Measurements from ENCODE around the gene XDH.

XDH gene

DNA sequence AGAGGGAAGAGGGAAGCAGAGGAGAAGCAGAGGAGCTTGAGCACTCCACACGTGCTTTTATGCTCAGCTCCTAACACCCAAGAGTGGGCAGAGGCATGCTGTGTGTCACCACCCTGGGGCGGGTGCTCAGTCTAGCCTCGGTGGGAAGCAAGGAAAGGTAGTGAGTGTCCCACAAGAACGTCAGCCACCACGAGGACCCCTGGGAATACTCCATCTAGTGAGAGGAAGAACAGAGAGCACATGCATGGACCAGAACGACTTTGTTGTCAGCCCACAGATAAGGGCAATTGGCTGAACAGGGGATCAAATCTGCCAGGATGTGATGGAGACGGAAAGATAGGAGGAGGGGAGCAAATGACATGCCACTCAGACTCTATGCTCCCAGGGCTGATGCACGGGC, 83.4 kb downstream of the XDH start:
- Histone ChIP-seq H3K9ac (ENCODE audit: low read length) (no peak overlapping the region), H3K4me2 (ENCODE audit: low read depth, low read length) (no peak overlapping the region), H2AFZ (ENCODE audit: low read length) (no peak overlapping the region), H3K9me2 (replicated peaks; ENCODE audit: insufficient read depth, low read length) (no peaks in the 10 kb centered on the region), H3K9me3 (replicated peaks; ENCODE audit: insufficient read depth, low read length) (no peaks in the 10 kb centered on the region), H3K36me3 (replicated peaks; ENCODE audit: insufficient read depth, low read length) (no peaks in the 10 kb centered on the region), H3K79me2 (ENCODE audit: low read length) (no peaks in the 10 kb centered on the region), H4K20me1 (ENCODE audit: insufficient read depth, low read length) (no peaks in the 10 kb centered on the region), H3F3A (ENCODE audit: insufficient read depth, low read length) (no peaks in the 10 kb centered on the region), H3K27me3 (replicated peaks; ENCODE audit: insufficient read depth, low read length) (no peaks in the 10 kb centered on the region), H3K4me3 (ENCODE audit: low read length) (no peak overlapping the region), H3K4me1 (ENCODE audit: low read length) (0 out of 2 replicates have a peak, but pooled peaks cover 3% of the 10 kb centered on the region), H3K27ac (ENCODE audit: low read length) (no peak overlapping the region)
- TF ChIP-seq EZH2 (optimal IDR thresholded peaks at IDR 0.05; ENCODE audit: low read depth, low read length) (no peak), CTCF (IDR thresholded peaks at IDR 0.05; ENCODE audit: low read length) (no peak), EZH2phosphoT487 (IDR thresholded peaks at IDR 0.05; ENCODE audit: low read length) (no peak)
- DNase-seq = no peak

GRCh38 chr2:31329081-31329625, 85.4 kb downstream of the XDH start:
- H3F3A ChIP-seq (ENCODE audit: insufficient read depth, low read length) = no peaks in the 10 kb centered on the region
- H4K20me1 ChIP-seq (ENCODE audit: insufficient read depth, low read length) = no peaks in the 10 kb centered on the region
- H3K79me2 ChIP-seq (ENCODE audit: low read length) = no peaks in the 10 kb centered on the region
- H2AFZ ChIP-seq (ENCODE audit: low read length) = no peak overlapping the region
- H3K4me3 ChIP-seq (ENCODE audit: low read length) = no peak overlapping the region
- H3K9me3 ChIP-seq (replicated peaks; ENCODE audit: insufficient read depth, low read length) = no peaks in the 10 kb centered on the region
- no peak overlapping the region for H3K27ac ChIP-seq (ENCODE audit: low read length)
- H3K9ac ChIP-seq (ENCODE audit: low read length) = no peak overlapping the region
- H3K9me2 ChIP-seq (replicated peaks; ENCODE audit: insufficient read depth, low read length) = no peaks in the 10 kb centered on the region
- H3K27me3 ChIP-seq (replicated peaks; ENCODE audit: insufficient read depth, low read length) = no peaks in the 10 kb centered on the region
- DNase-seq = no peak
- TF ChIP-seq EZH2 (optimal IDR thresholded peaks at IDR 0.05; ENCODE audit: low read depth, low read length) (no peak), CTCF (IDR thresholded peaks at IDR 0.05; ENCODE audit: low read length) (no peak), EZH2phosphoT487 (IDR thresholded peaks at IDR 0.05; ENCODE audit: low read length) (no peak)
- H3K36me3 ChIP-seq (replicated peaks; ENCODE audit: insufficient read depth, low read length) = no peaks in the 10 kb centered on the region
- H3K4me1 ChIP-seq (ENCODE audit: low read length) = peaks cover 11% of the 10 kb centered on the region; the same call in 1 of the 2 replicates
- H3K4me2 ChIP-seq (ENCODE audit: low read depth, low read length) = no peak overlapping the region

GRCh38 chr2:31328026-31328425, 86.5 kb downstream of the XDH start:
- H3K9ac ChIP-seq (ENCODE audit: low read length) = no peak overlapping the region
- H3K27me3 ChIP-seq (replicated peaks; ENCODE audit: insufficient read depth, low read length) = no peaks in the 10 kb centered on the region
- no peaks in the 10 kb centered on the region for H3K79me2 ChIP-seq (ENCODE audit: low read length)
- no peak overlapping the region for H3K4me2 ChIP-seq (ENCODE audit: low read depth, low read length)
- no peak overlapping the region for H3K27ac ChIP-seq (ENCODE audit: low read length)
- TF ChIP-seq EZH2 (optimal IDR thresholded peaks at IDR 0.05; ENCODE audit: low read depth, low read length) (no peak), CTCF (IDR thresholded peaks at IDR 0.05; ENCODE audit: low read length) (no peak), EZH2phosphoT487 (IDR thresholded peaks at IDR 0.05; ENCODE audit: low read length) (no peak)
- H3K4me1 ChIP-seq (ENCODE audit: low read length) = peaks cover 15% of the 10 kb centered on the region
- H4K20me1 ChIP-seq (ENCODE audit: insufficient read depth, low read length) = no peaks in the 10 kb centered on the region
- DNase-seq = no peak
- H3K9me2 ChIP-seq (replicated peaks; ENCODE audit: insufficient read depth, low read length) = no peaks in the 10 kb centered on the region
- H3K9me3 ChIP-seq (replicated peaks; ENCODE audit: insufficient read depth, low read length) = no peaks in the 10 kb centered on the region
- no peak overlapping the region for H2AFZ ChIP-seq (ENCODE audit: low read length)
- no peaks in the 10 kb centered on the region for H3F3A ChIP-seq (ENCODE audit: insufficient read depth, low read length)
- H3K4me3 ChIP-seq (ENCODE audit: low read length) = no peak overlapping the region
- H3K36me3 ChIP-seq (replicated peaks; ENCODE audit: insufficient read depth, low read length) = no peaks in the 10 kb centered on the region

All from MM.1S (cell line).